HCT116 (cell line): ENCODE results near the gene TMEM154. TPM values are rescaled to one million over a fixed set of nuclear protein-coding genes. Genes with fewer than 3 reads are reported as not detected.

Source experiments
- ATAC-seq: fragments of 200-7000 bp; cut with Tn5 transposase; 2 replicates; pipeline ENCODE4 v1.9.1; 2020; ENCODE audit warnings: mild to moderate bottlenecking, moderate library complexity
- BruUV-seq: library from RNA; stranded (reverse); fragments of 400-500 nt; replicated peaks from 2 replicates; lab custom pipeline; 2021; lab: Mats Ljungman, UMichigan
- CTCF ChIA-PET: fragments of 300-600 bp; sonication (Branson Sonifier 250); formaldehyde crosslinking; loops from one replicate; lab custom pipeline; 2021; ENCODE audit warnings: antibody characterized with exemption; lab: Charles Lee
- POLR2A ChIA-PET: fragments of 300-600, 350-600 bp; sonication (Branson Sonifier 250); formaldehyde crosslinking; loops from one replicate; lab custom pipeline; 2021; ENCODE audit warnings: antibody characterized with exemption; lab: Charles Lee
- RAD21 ChIA-PET, 2 experiments: fragments of 300-600 bp; sonication (Branson Sonifier 250); formaldehyde crosslinking; loops; one replicate each; lab custom pipeline; 2023; ENCODE audit warnings: low total read pairs in 2 of 2; ENCODE audit not compliant: uncharacterized antibody in 2 of 2, unreplicated experiment in 2 of 2, low non-redundant PET in 1 of 2; lab: Charles Lee
- DNase-seq: peaks from one replicate; pipeline ENCODE4 v3.0.0-alpha.2; 2010; ENCODE audit warnings: low read depth, low spot score
- H2AFZ ChIP-seq: fragments of 200-600 bp; shearing (Covaris generic), sonication (generic); 2 replicates; pipeline ENCODE4 v1.6.1; 2017; ENCODE audit warnings: low read depth, mixed run types, mixed read lengths, antibody characterized with exemption, low read length; ENCODE audit not compliant: poor library complexity, severe bottlenecking
- H3K27ac ChIP-seq: 2 replicates; pipeline ENCODE4 v1.5.1; 2012; ENCODE audit warnings: low read depth, low read length
- H3K27me3 ChIP-seq: fragments of 200-600 bp; sonication (generic); 2 replicates; pipeline ENCODE4 v1.6.1; 2016; ENCODE audit warnings: mixed run types, low read length, mixed read lengths; ENCODE audit not compliant: insufficient read depth
- H3K36me3 ChIP-seq, 2 experiments: fragments of 200-500 bp in 1 of 2; fragments of 200-600 bp in 1 of 2; sonication (Bioruptor generic) in 1 of 2; sonication (generic) in 1 of 2; 2 replicates each; pipeline versions ENCODE4 v1.5.1 to v1.6.1; 2014 to 2016; ENCODE audit warnings: low read length in 2 of 2, inconsistent platforms in 1 of 2, mixed read lengths in 1 of 2, mixed run types in 1 of 2; ENCODE audit not compliant: insufficient read depth in 2 of 2, control insufficient read depth in 1 of 2
- H3K4me1 ChIP-seq, 2 experiments: fragments of 200-600 bp in 1 of 2; sonication (generic) in 1 of 2; 2 replicates each; pipeline versions ENCODE4 v1.5.1 to v1.6.1; 2012 to 2017; ENCODE audit warnings: low read length in 2 of 2, inconsistent platforms in 1 of 2, mild to moderate bottlenecking in 1 of 2, mixed read lengths in 1 of 2, mixed run types in 1 of 2, moderate library complexity in 1 of 2; ENCODE audit not compliant: insufficient read depth in 2 of 2, control insufficient read depth in 1 of 2
- H3K4me2 ChIP-seq: fragments of 200-600 bp; sonication (generic); 2 replicates; pipeline ENCODE4 v1.6.1; 2017; ENCODE audit warnings: mixed run types, low read length, mixed read lengths
- H3K4me3 ChIP-seq, 2 experiments: fragments of 200-600 bp in 1 of 2; sonication (generic) in 1 of 2; replicated peaks in 1 of 2; 2 replicates each; pipeline ENCODE4 v1.5.1; 2011 to 2016; ENCODE audit warnings: low read length in 2 of 2, control low read depth in 1 of 2, low read depth in 1 of 2, mild to moderate bottlenecking in 1 of 2, mixed read lengths in 1 of 2, mixed run types in 1 of 2
- H3K79me2 ChIP-seq: fragments of 200-600 bp; sonication (generic); 2 replicates; pipeline ENCODE4 v1.6.1; 2017; ENCODE audit warnings: mild to moderate bottlenecking, mixed run types, low read length, moderate library complexity, mixed read lengths; ENCODE audit not compliant: insufficient read depth
- H3K9ac ChIP-seq: fragments of 200-600 bp; sonication (generic); 2 replicates; pipeline ENCODE4 v1.6.1; 2016; ENCODE audit warnings: low read length, mixed read lengths
- H3K9me2 ChIP-seq: fragments of 200-600 bp; sonication (generic), shearing (Covaris generic); 2 replicates; pipeline ENCODE4 v1.6.1; 2017; ENCODE audit warnings: mixed run types, mild to moderate bottlenecking, moderate library complexity; ENCODE audit not compliant: insufficient read depth
- H3K9me3 ChIP-seq, 2 experiments: fragments of 200-500 bp in 1 of 2; fragments of 200-600 bp in 1 of 2; sonication (Bioruptor generic) in 1 of 2; sonication (generic) in 1 of 2; 2 replicates each; pipeline ENCODE4 v1.6.1; 2014 to 2017; ENCODE audit warnings: low read length in 2 of 2, mixed read lengths in 2 of 2, inconsistent platforms in 1 of 2, low read depth in 1 of 2, mild to moderate bottlenecking in 1 of 2, mixed run types in 1 of 2, moderate library complexity in 1 of 2; ENCODE audit not compliant: control insufficient read depth in 1 of 2, insufficient read depth in 1 of 2
- H4K20me1 ChIP-seq: fragments of 200-600 bp; sonication (generic), shearing (Covaris generic); 2 replicates; pipeline ENCODE4 v1.6.1; 2017; ENCODE audit warnings: mixed run types, mild to moderate bottlenecking, moderate library complexity; ENCODE audit not compliant: insufficient read depth
- CEBPB ChIP-seq: IDR thresholded peaks from 2 replicates; pipeline ENCODE4 v1.6.1; 2012; ENCODE audit warnings: low read depth
- EGR1 ChIP-seq: IDR thresholded peaks from 2 replicates; pipeline ENCODE4 v1.6.1; 2012; ENCODE audit warnings: low read depth
- FOSL1 ChIP-seq: IDR thresholded peaks from 2 replicates; pipeline ENCODE4 v1.6.1; 2012; ENCODE audit warnings: low read depth
- POLR2A ChIP-seq: IDR thresholded peaks from 2 replicates; pipeline ENCODE4 v1.7.0; 2011; ENCODE audit warnings: borderline replicate concordance; ENCODE audit not compliant: insufficient read depth, insufficient read length; ENCODE audit errors: extremely low read depth
- RAD21 ChIP-seq: IDR thresholded peaks from 2 replicates; pipeline ENCODE4 v1.6.1; 2012; ENCODE audit warnings: low read depth, mild to moderate bottlenecking
- SP1 ChIP-seq: IDR thresholded peaks from 2 replicates; pipeline ENCODE4 v1.6.1; 2012; ENCODE audit warnings: low read depth
- TCF7L2 ChIP-seq: IDR thresholded peaks from 2 replicates; pipeline ENCODE4 v1.7.0; 2011; ENCODE audit warnings: borderline replicate concordance, inconsistent platforms; ENCODE audit not compliant: insufficient read depth, insufficient read length; ENCODE audit errors: extremely low read depth
- ZBTB33 ChIP-seq: IDR thresholded peaks from 2 replicates; pipeline ENCODE4 v1.6.1; 2011; ENCODE audit warnings: mild to moderate bottlenecking, low read length, moderate library complexity; ENCODE audit not compliant: insufficient replicate concordance; ENCODE audit errors: extremely low read depth
- ZNF274 ChIP-seq: fragments of 200-500 bp; sonication (Bioruptor generic); IDR thresholded peaks from 2 replicates; pipeline ENCODE4 v1.6.1; 2014; ENCODE audit warnings: mild to moderate bottlenecking, low read depth, low read length, inconsistent platforms
- intact Hi-C: fragments of 100-400 bp; cut with micrococcal nuclease; formaldehyde crosslinking; loops from 2 replicates; pipeline ENCODE4 v1.10.0; 2022
- total RNA-seq: library from RNA; stranded (reverse); gene quantifications from one replicate; pipeline ENCODE4 v1.2.1, GENCODE V29; 2021; ENCODE audit not compliant: unreplicated experiment
- TF ChIP-seq, protein P1 (sequence below): IDR thresholded peaks from 2 replicates; pipeline ENCODE4 v1.6.1; 2012; ENCODE audit warnings: low read depth
- TF ChIP-seq, protein P2 (sequence below): IDR thresholded peaks from 2 replicates; pipeline ENCODE4 v1.6.1; 2012
- TF ChIP-seq, protein P3 (sequence below), 3 experiments: fragments of 200-600 bp in 1 of 3; sonication (generic) in 1 of 3; IDR thresholded peaks in 2 of 3; conservative IDR thresholded peaks in 1 of 3; 2 replicates each; pipeline ENCODE4 v1.5.1; 2012 to 2017; ENCODE audit warnings: low read depth in 2 of 3, low read length in 2 of 3, antibody characterized with exemption in 1 of 3, borderline replicate concordance in 1 of 3, control low read depth in 1 of 3, mild to moderate bottlenecking in 1 of 3, mixed read lengths in 1 of 3, mixed run types in 1 of 3, moderate library complexity in 1 of 3; ENCODE audit not compliant: insufficient read depth in 1 of 3
- TF ChIP-seq, protein P4 (sequence below): IDR thresholded peaks from 2 replicates; pipeline ENCODE4 v1.6.1; 2012

Gene TMEM154
- total RNA-seq, 1 experiment from 2014 or later = 2.4 TPM

DNA sequence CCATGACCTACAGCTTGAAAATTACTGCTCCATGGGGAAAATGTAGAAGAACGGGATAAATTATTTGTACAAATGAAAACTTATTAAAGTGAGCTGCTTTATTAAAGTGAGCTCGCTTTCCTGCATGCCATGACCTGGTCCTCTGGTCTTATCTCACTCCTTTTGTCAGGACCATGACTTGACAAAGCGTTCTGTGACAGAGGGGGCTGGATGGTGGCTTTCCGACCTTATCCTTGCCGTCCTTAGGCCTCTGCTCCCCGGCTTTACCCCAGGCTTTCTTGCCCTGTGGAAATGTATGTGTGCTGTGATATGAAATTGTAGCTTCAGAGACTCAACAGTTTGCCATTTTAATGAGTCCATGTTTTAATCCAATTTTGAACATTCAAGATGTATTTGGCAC, 99.9 kb downstream of the TMEM154 start:
- ChIA-PET CTCF (no interaction called here), POLR2A (no interaction called here), RAD21 (no interaction called here)
- DNase-seq (no peak), ATAC-seq (no peak)
- H3K36me3 ChIP-seq = no peaks in the 10 kb centered on the region
- no peaks in the 10 kb centered on the region for H3K27me3 ChIP-seq
- H3K4me3 ChIP-seq = no peak overlapping the region
- H3K27ac ChIP-seq = no peak overlapping the region
- H4K20me1 ChIP-seq = no peaks in the 10 kb centered on the region
- H3K79me2 ChIP-seq = no peaks in the 10 kb centered on the region
- H3K9me3 ChIP-seq = no peaks in the 10 kb centered on the region
- H3K9me2 ChIP-seq = no peaks in the 10 kb centered on the region
- no TSS peak for BruUV-seq
- H3K9ac ChIP-seq = no peak overlapping the region
- no peak overlapping the region for H3K4me2 ChIP-seq
- TF ChIP-seq SP1 = no peak
- TF ChIP-seq CEBPB = no peak
- TF ChIP-seq, protein P1, sequence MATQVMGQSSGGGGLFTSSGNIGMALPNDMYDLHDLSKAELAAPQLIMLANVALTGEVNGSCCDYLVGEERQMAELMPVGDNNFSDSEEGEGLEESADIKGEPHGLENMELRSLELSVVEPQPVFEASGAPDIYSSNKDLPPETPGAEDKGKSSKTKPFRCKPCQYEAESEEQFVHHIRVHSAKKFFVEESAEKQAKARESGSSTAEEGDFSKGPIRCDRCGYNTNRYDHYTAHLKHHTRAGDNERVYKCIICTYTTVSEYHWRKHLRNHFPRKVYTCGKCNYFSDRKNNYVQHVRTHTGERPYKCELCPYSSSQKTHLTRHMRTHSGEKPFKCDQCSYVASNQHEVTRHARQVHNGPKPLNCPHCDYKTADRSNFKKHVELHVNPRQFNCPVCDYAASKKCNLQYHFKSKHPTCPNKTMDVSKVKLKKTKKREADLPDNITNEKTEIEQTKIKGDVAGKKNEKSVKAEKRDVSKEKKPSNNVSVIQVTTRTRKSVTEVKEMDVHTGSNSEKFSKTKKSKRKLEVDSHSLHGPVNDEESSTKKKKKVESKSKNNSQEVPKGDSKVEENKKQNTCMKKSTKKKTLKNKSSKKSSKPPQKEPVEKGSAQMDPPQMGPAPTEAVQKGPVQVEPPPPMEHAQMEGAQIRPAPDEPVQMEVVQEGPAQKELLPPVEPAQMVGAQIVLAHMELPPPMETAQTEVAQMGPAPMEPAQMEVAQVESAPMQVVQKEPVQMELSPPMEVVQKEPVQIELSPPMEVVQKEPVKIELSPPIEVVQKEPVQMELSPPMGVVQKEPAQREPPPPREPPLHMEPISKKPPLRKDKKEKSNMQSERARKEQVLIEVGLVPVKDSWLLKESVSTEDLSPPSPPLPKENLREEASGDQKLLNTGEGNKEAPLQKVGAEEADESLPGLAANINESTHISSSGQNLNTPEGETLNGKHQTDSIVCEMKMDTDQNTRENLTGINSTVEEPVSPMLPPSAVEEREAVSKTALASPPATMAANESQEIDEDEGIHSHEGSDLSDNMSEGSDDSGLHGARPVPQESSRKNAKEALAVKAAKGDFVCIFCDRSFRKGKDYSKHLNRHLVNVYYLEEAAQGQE = no peak
- TF ChIP-seq TCF7L2 = no peak
- no peak for TF ChIP-seq ZNF274
- TF ChIP-seq, protein P2, sequence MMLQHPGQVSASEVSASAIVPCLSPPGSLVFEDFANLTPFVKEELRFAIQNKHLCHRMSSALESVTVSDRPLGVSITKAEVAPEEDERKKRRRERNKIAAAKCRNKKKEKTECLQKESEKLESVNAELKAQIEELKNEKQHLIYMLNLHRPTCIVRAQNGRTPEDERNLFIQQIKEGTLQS = no peak
- no peak for TF ChIP-seq POLR2A
- TF ChIP-seq, protein P3, sequence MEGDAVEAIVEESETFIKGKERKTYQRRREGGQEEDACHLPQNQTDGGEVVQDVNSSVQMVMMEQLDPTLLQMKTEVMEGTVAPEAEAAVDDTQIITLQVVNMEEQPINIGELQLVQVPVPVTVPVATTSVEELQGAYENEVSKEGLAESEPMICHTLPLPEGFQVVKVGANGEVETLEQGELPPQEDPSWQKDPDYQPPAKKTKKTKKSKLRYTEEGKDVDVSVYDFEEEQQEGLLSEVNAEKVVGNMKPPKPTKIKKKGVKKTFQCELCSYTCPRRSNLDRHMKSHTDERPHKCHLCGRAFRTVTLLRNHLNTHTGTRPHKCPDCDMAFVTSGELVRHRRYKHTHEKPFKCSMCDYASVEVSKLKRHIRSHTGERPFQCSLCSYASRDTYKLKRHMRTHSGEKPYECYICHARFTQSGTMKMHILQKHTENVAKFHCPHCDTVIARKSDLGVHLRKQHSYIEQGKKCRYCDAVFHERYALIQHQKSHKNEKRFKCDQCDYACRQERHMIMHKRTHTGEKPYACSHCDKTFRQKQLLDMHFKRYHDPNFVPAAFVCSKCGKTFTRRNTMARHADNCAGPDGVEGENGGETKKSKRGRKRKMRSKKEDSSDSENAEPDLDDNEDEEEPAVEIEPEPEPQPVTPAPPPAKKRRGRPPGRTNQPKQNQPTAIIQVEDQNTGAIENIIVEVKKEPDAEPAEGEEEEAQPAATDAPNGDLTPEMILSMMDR (IDR thresholded peaks at IDR 0.05 in 2 of 3, conservative IDR thresholded peaks at IDR 0.05 in 1 of 3; ENCODE audit: borderline replicate concordance in 1 of 3, insufficient read depth in 1 of 3, low read depth in 2 of 3, low read length in 2 of 3) = no peak
- no peak for TF ChIP-seq EGR1
- TF ChIP-seq FOSL1 = no peak
- no peak for TF ChIP-seq ZBTB33
- TF ChIP-seq, protein P4, sequence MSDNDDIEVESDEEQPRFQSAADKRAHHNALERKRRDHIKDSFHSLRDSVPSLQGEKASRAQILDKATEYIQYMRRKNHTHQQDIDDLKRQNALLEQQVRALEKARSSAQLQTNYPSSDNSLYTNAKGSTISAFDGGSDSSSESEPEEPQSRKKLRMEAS = no peak
- no peak for TF ChIP-seq RAD21
- H2AFZ ChIP-seq = no peak overlapping the region
- H3K4me1 ChIP-seq = no peaks in the 10 kb centered on the region
- intact Hi-C loops = no loop called here
